GM18498 (cell line): ENCODE measurements around the gene STON2.

Experiments used
- ATAC-seq: cut with Tn5 transposase; IDR thresholded peaks from one replicate; pipeline ENCODE4 v1.9.1; 2021; ENCODE audit warnings: mild to moderate bottlenecking, moderate library complexity; ENCODE audit not compliant: unreplicated experiment

Gene STON2

GRCh38 chr14:81418057-81418790 lies 18.1 kb upstream of the STON2 start:
- no peak for ATAC-seq

DNA sequence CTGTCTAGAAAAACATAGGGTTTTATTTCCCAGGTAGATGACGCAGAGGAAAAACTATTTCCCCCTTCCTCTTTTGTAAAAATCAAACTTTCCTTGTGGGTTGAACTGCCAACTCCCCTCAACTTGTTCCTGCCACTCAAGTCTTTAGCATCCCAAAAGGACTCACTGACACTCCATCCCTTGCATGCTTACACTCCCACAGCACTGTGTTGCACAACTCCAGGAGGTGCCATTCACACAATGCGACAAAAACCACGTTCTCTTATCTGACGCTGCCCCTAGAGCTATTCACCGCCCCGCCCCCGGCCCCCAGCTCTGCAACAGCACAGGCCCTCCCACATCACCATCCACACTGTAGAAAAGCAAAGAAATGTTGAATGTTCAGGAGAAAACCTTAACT lies 16.9 kb upstream of the STON2 start:
- ATAC-seq, result no peak

- ATAC-seq, result no peak
Observed at GRCh38 chr14:81416194-81416952, 16.2 kb upstream of the STON2 start.

GRCh38 chr14:81415781-81416180 lies 15.7 kb upstream of the STON2 start:
- ATAC-seq, result no peak

GRCh38 chr14:81414123-81414522 lies 14.0 kb upstream of the STON2 start:
- ATAC-seq, result no peak

GRCh38 chr14:81412779-81413178 lies 12.7 kb upstream of the STON2 start:
- no peak for ATAC-seq

DNA sequence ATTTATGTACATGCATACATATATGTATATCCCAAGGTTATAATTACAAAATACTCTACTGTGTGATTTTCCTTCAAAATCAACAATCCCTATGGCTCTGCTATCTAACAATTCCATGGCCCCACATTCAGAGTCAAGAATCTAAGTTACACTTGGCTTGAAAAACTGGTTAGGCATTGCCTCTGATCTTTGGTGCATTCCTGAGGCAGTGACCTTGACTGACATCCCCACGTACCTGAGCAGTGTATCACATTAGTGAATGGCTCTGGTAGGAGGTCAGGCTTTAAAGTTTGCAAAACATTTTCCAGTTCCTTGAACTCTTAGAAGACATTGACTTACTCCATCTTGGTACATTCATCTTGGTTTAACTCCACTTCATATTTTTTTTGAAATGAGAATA lies 8.5 kb upstream of the STON2 start:
- no peak for ATAC-seq

GRCh38 chr14:81406863-81407262 lies 6.7 kb upstream of the STON2 start:
- ATAC-seq, result no peak

DNA sequence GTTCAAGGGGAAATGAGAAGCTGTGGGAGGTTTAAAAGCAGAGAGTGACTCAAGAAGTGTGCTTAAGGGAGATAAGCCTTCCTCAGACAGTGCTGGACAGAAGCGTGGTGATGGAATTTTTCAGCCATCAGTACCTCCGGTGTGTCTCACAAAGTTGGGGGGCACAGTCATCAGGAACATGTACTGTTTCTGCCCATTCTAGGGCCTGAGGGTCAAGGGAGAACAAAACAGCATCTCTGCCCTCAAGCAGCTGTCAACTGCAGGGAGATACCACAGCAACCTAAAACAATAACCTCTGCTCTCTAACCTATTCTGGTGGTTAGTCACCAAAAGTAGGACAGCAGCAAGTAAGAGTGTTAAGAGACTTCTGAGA lies 2.0 kb upstream of the STON2 start:
- peak; percentile 34 for ATAC-seq

DNA sequence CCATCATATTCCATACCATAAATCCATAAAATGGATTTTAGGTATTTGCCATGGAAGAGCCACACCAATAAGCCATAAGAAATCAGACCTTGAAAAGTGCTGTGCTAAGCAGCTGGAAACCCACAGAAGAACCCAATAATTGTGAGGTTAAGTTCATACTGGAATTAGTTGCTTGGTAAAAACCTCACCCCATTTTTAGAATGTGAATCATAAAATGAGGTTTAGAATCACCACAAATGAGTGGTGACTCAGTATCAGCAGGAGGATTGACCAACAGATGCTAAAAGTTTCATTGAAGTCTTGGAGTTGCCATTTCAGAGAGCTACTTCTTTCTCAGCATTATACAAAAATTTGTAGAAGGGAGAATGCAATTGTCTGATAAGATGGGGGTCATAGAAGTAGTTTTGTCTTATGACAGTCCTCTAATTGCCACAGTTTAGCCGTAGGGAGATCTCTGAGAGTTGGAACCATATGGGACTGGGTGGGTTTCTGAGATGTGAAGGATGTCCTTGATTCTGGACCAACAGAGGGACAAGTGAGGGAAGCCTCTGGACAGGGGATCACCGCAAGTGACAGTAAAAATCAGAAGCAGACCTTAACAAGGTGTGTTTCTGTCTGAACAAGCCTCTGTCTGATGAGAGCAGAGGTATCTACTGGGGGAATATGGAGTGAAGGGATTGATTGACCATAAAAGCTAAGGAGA lies 1.4 kb upstream of the STON2 start:
- ATAC-seq, result peak; percentile 59

- ATAC-seq, result no peak
Observed at GRCh38 chr14:81400852-81401251, 728 bp upstream of the STON2 start.

GRCh38 chr14:81398196-81398891 lies 1.8 kb downstream of the STON2 start:
- no peak for ATAC-seq

GRCh38 chr14:81396113-81396512 lies 4.0 kb downstream of the STON2 start:
- no peak for ATAC-seq

GRCh38 chr14:81394739-81395138 lies 5.4 kb downstream of the STON2 start:
- no peak for ATAC-seq

GRCh38 chr14:81392976-81393643 lies 7.0 kb downstream of the STON2 start:
- no peak for ATAC-seq

DNA sequence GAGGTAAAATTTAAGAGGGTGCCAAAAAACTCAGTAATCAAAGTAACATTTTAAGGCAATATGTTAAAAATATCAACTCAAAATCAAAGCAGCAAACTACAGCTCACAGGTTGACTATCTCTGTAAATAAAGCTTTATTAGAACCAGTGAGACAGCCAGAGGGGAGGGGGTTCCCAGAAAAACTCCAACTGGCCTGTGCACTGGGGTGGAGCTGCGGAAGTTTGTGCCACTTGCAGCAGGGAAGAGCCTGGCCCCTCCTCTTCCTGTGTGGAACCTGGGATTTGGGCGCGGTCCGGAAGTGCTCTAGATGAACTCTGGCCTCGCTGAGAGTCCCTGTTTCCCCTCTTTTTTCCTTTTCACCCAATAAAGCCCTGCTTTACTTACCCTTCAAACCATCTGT lies 8.1 kb downstream of the STON2 start:
- ATAC-seq, result no peak

GRCh38 chr14:81390696-81391095 lies 9.4 kb downstream of the STON2 start:
- ATAC-seq, result no peak

- no peak for ATAC-seq
Observed at GRCh38 chr14:81388336-81388735, 11.8 kb downstream of the STON2 start.

- no peak for ATAC-seq
Observed at GRCh38 chr14:81386290-81386745, 13.8 kb downstream of the STON2 start.

DNA sequence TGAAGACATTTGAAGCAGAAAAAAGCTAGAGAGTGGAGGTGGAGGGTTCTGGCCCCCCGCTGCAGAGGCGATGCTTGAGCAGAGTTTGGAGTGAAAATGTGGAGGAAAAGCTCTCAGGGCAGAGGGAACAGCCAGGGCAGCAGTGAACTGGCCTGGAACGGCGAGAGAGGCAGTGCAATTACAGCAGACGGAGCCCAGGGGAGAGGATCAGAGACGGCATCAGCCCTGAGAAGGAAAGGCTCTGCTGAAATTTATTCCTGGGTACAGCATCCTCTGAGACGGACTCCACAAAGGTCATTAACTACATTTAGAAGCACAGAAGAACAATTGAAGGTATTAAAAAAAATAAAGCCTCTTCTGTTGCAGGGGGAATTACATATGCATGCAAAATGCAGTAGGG lies 14.2 kb downstream of the STON2 start:
- ATAC-seq, result no peak

DNA sequence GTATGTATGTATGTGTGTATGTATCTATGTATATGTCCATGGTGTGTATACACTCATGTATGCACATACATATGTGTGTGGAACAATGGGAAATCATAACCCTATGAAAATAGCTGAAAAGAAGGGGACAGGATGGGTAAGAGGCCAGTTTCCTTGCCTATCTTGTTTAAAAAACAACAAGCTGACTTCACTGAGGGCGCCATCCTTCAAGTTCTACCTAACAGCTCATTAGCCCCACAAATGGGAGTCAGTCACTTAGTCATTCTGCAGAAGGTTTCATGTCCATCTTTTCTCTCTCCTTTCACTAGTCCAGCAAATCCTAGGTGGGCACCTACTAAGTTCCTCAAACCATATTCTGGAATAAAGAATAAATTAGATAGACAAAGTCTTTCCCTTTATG lies 14.7 kb downstream of the STON2 start:
- no peak for ATAC-seq
